ENCODE data around the gene HIVEP3.

The HIVEP3 gene

DNA sequence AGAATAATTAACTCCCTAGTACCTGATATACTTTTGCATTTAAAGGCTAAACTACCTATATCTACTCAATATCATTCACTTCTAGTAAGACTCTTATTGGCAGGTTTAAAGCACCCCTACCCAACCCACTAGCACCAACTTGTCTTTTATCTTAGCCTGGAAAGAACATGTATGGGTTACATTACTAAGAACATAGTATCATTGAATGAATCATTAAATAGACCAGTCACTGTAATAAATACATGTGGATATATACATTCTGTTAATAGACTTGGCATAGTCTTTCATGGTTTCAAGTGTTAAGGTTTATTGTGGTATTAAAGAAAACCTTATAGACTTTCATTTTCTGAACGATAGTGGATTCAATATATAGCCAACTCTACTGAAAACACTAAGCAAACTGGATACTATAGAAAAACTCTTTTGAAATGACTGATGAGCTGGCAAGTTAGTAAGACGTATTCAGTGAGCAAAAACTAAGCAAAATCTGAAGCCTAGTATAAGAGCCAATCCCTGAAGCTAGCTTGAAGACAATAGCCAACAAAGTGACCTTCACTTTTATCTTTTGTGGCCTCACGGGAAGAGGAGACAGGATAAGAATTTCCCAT is 10.3 kb downstream of the HIVEP3 start:
- no peak for DNase-seq (ENCODE audit: low spot score)
- no peak overlapping the region for H2BK15ac ChIP-seq (ENCODE audit: low read length)
- H3K9ac ChIP-seq (ENCODE audit: low read depth, low read length, poor library complexity): no peak overlapping the region
- no peaks in the 10 kb centered on the region for H3K36me3 ChIP-seq (replicated peaks in 1 of 2; ENCODE audit: control insufficient read depth in 2 of 2, insufficient read depth in 2 of 2, low read length in 2 of 2)
- no peak overlapping the region for H4K8ac ChIP-seq (ENCODE audit: low read depth, low read length)
- H3K79me1 ChIP-seq (ENCODE audit: low read depth, low read length): no peaks in the 10 kb centered on the region
- no peaks in the 10 kb centered on the region for H3K9me3 ChIP-seq (replicated peaks in 1 of 2; ENCODE audit: control insufficient read depth in 2 of 2, insufficient read depth in 1 of 2, low read depth in 1 of 2, low read length in 2 of 2)
- no peak overlapping the region for H3K4ac ChIP-seq (ENCODE audit: low read length)
- H2BK120ac ChIP-seq (ENCODE audit: low read depth, low read length): no peak overlapping the region
- H2BK5ac ChIP-seq (ENCODE audit: low read length): no peak overlapping the region
- no peak overlapping the region for H3K27ac ChIP-seq (replicated peaks; ENCODE audit: low read length)
- H2BK12ac ChIP-seq (ENCODE audit: low read length): no peak overlapping the region
- no CpG with 5 or more reads among the region's 3 CpGs for WGBS, 2 donors (ENCODE audit: extremely low coverage in 2 of 2, insufficient read length in 2 of 2, insufficient replicate concordance in 1 of 2)
- no peak overlapping the region for H3K23ac ChIP-seq (ENCODE audit: low read depth, low read length, poor library complexity)
- H3K18ac ChIP-seq (ENCODE audit: low read length): no peak overlapping the region
- H3K4me1 ChIP-seq (ENCODE audit: control insufficient read depth in 2 of 2, insufficient read depth in 1 of 2, low read depth in 1 of 2, low read length in 2 of 2): no peaks in the 10 kb centered on the region
- no peak overlapping the region for H3K4me2 ChIP-seq (ENCODE audit: insufficient read depth, low read length, poor library complexity, severe bottlenecking)
- H2AFZ ChIP-seq (ENCODE audit: low read length): no peak overlapping the region
- no peaks in the 10 kb centered on the region for H3K27me3 ChIP-seq (ENCODE audit: control insufficient read depth in 3 of 3, insufficient read depth in 3 of 3, low read depth in 1 of 3, low read length in 3 of 3)
- H4K91ac ChIP-seq (ENCODE audit: low read depth, low read length, poor library complexity): no peak overlapping the region
- H3K4me3 ChIP-seq (ENCODE audit: low read length in 2 of 2): no peak overlapping the region
- H3K14ac ChIP-seq (ENCODE audit: low read length): no peak overlapping the region
- no peak overlapping the region for H2AK5ac ChIP-seq (ENCODE audit: low read depth, low read length)

DNA sequence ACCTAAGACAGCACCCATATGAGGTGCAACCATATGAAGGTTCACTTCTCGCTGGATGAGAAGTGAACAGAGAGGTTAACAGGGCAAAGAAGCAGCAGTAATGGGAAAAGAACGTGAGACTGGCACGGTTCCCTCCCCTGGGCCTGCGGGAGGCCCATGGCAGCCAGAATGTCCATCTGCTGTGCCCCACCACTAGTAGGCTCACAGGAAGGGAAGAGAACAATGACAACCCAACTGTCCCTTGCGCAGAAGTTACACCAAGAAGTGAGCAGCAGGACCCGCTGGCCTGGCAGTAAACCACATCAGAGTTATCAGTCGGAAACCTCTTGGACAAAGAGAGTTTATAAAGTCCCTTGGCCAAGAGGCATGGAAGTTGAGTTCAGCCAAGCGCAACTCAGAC is 11.3 kb downstream of the HIVEP3 start:
- no peak for DNase-seq (ENCODE audit: low spot score)
- Histone ChIP-seq H3K9ac (ENCODE audit: low read depth, low read length, poor library complexity) (no peak overlapping the region), H2AFZ (ENCODE audit: low read length) (no peak overlapping the region), H2BK15ac (ENCODE audit: low read length) (no peak overlapping the region), H4K91ac (ENCODE audit: low read depth, low read length, poor library complexity) (no peak overlapping the region), H3K27me3 (ENCODE audit: control insufficient read depth in 3 of 3, insufficient read depth in 3 of 3, low read depth in 1 of 3, low read length in 3 of 3) (no peaks in the 10 kb centered on the region), H3K14ac (ENCODE audit: low read length) (no peak overlapping the region), H3K4me1 (ENCODE audit: control insufficient read depth in 2 of 2, insufficient read depth in 1 of 2, low read depth in 1 of 2, low read length in 2 of 2) (peaks cover 0 to 1% of the 10 kb centered on the region in 2 donors), H2BK12ac (ENCODE audit: low read length) (no peak overlapping the region), H3K18ac (ENCODE audit: low read length) (no peak overlapping the region), H2AK5ac (ENCODE audit: low read depth, low read length) (no peak overlapping the region), H3K36me3 (replicated peaks in 1 of 2; ENCODE audit: control insufficient read depth in 2 of 2, insufficient read depth in 2 of 2, low read length in 2 of 2) (no peaks in the 10 kb centered on the region), H2BK120ac (ENCODE audit: low read depth, low read length) (no peak overlapping the region), H3K4ac (ENCODE audit: low read length) (no peak overlapping the region), H3K9me3 (replicated peaks in 1 of 2; ENCODE audit: control insufficient read depth in 2 of 2, insufficient read depth in 1 of 2, low read depth in 1 of 2, low read length in 2 of 2) (no peaks in the 10 kb centered on the region), H3K4me3 (ENCODE audit: low read length in 2 of 2) (no peak overlapping the region), H3K79me1 (ENCODE audit: low read depth, low read length) (no peaks in the 10 kb centered on the region), H4K8ac (ENCODE audit: low read depth, low read length) (no peak overlapping the region), H3K4me2 (ENCODE audit: insufficient read depth, low read length, poor library complexity, severe bottlenecking) (no peak overlapping the region), H2BK5ac (ENCODE audit: low read length) (no peak overlapping the region), H3K27ac (replicated peaks; ENCODE audit: low read length) (no peak overlapping the region), H3K23ac (ENCODE audit: low read depth, low read length, poor library complexity) (no peak overlapping the region)
- WGBS, 2 donors (ENCODE audit: extremely low coverage in 2 of 2, insufficient read length in 2 of 2, insufficient replicate concordance in 1 of 2): no CpG with 5 or more reads among the region's 8 CpGs

DNA sequence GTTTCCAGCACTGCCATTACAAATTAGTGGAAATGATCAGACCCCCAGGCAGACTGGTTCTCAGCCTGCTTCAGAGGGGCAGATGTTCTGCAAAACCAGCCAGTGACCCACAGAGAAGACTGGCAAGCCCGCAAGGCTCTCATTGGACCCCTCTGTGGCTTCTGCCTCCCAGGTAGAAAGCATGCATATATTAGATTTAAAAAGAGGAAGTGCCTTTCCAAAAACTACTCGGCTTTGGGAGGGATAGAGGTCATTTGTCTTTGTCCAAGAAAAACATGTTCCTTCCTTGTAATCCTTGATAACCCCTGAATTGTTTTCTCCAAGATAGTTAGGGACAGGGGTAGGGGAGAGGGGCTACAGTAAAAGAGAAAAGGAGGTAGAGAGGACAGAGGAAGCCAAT is 11.8 kb downstream of the HIVEP3 start:
- Histone ChIP-seq H3K14ac (ENCODE audit: low read length) (no peak overlapping the region), H3K27me3 (ENCODE audit: control insufficient read depth in 3 of 3, insufficient read depth in 3 of 3, low read depth in 1 of 3, low read length in 3 of 3) (no peaks in the 10 kb centered on the region), H4K8ac (ENCODE audit: low read depth, low read length) (no peak overlapping the region), H3K79me1 (ENCODE audit: low read depth, low read length) (no peaks in the 10 kb centered on the region), H3K4ac (ENCODE audit: low read length) (no peak overlapping the region), H2BK120ac (ENCODE audit: low read depth, low read length) (no peak overlapping the region), H2BK15ac (ENCODE audit: low read length) (no peak overlapping the region), H3K36me3 (replicated peaks in 1 of 2; ENCODE audit: control insufficient read depth in 2 of 2, insufficient read depth in 2 of 2, low read length in 2 of 2) (no peaks in the 10 kb centered on the region), H3K9ac (ENCODE audit: low read depth, low read length, poor library complexity) (no peak overlapping the region), H2AFZ (ENCODE audit: low read length) (no peak overlapping the region), H3K27ac (replicated peaks; ENCODE audit: low read length) (no peak overlapping the region), H3K9me3 (replicated peaks in 1 of 2; ENCODE audit: control insufficient read depth in 2 of 2, insufficient read depth in 1 of 2, low read depth in 1 of 2, low read length in 2 of 2) (no peaks in the 10 kb centered on the region), H3K4me1 (ENCODE audit: control insufficient read depth in 2 of 2, insufficient read depth in 1 of 2, low read depth in 1 of 2, low read length in 2 of 2) (peaks cover 3 to 6% of the 10 kb centered on the region in 2 donors), H2BK5ac (ENCODE audit: low read length) (no peak overlapping the region), H3K23ac (ENCODE audit: low read depth, low read length, poor library complexity) (no peak overlapping the region), H2BK12ac (ENCODE audit: low read length) (no peak overlapping the region), H3K4me3 (ENCODE audit: low read length in 2 of 2) (no peak overlapping the region), H3K18ac (ENCODE audit: low read length) (no peak overlapping the region), H2AK5ac (ENCODE audit: low read depth, low read length) (no peak overlapping the region), H3K4me2 (ENCODE audit: insufficient read depth, low read length, poor library complexity, severe bottlenecking) (no peak overlapping the region), H4K91ac (ENCODE audit: low read depth, low read length, poor library complexity) (no peak overlapping the region)
- no CpG with 5 or more reads among the region's 2 CpGs for WGBS, 2 donors (ENCODE audit: extremely low coverage in 2 of 2, insufficient read length in 2 of 2, insufficient replicate concordance in 1 of 2)
- no peak for DNase-seq (ENCODE audit: low spot score)

DNA sequence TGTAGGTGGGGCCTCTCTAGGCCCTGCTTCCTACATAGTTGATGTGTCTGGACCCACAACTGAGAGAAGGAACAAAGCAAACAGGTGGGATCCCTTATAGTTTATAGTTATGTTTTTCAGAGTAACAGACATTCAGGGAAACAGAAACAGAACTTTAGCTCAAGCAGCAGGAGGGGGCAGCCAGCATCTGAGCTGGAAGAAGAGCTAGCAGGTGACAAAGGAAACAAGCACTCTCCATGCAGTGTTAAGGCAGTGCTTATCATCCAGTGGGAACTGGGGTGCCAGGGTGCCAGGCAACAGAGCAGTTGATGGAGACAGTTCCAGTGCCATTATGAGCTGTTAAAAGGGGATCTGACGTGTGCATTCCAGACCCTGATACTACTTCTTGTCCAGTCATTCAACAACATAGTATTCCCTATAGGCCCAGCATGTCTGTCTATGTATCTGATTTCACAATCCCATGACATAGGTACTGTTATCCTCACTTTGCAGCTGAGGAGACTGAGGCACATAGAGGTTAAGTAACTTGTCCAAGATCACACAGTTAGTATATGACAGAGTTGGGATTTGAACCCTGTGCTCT is 13.5 kb downstream of the HIVEP3 start:
- no peaks in the 10 kb centered on the region for H3K9me3 ChIP-seq (replicated peaks in 1 of 2; ENCODE audit: control insufficient read depth in 2 of 2, insufficient read depth in 1 of 2, low read depth in 1 of 2, low read length in 2 of 2)
- peaks cover 10 to 19% of the 10 kb centered on the region in 2 donors for H3K4me1 ChIP-seq (ENCODE audit: control insufficient read depth in 2 of 2, insufficient read depth in 1 of 2, low read depth in 1 of 2, low read length in 2 of 2)
- no peak overlapping the region for H2AK5ac ChIP-seq (ENCODE audit: low read depth, low read length)
- H3K14ac ChIP-seq (ENCODE audit: low read length): no peak overlapping the region
- no peak overlapping the region for H3K27ac ChIP-seq (replicated peaks; ENCODE audit: low read length)
- no peak for DNase-seq (ENCODE audit: low spot score)
- no peak overlapping the region for H4K91ac ChIP-seq (ENCODE audit: low read depth, low read length, poor library complexity)
- no peak overlapping the region for H3K4me3 ChIP-seq (ENCODE audit: low read length in 2 of 2)
- no peaks in the 10 kb centered on the region for H3K36me3 ChIP-seq (replicated peaks in 1 of 2; ENCODE audit: control insufficient read depth in 2 of 2, insufficient read depth in 2 of 2, low read length in 2 of 2)
- no peak overlapping the region for H4K8ac ChIP-seq (ENCODE audit: low read depth, low read length)
- H3K79me1 ChIP-seq (ENCODE audit: low read depth, low read length): no peaks in the 10 kb centered on the region
- H3K18ac ChIP-seq (ENCODE audit: low read length): no peak overlapping the region
- H3K23ac ChIP-seq (ENCODE audit: low read depth, low read length, poor library complexity): no peak overlapping the region
- H3K9ac ChIP-seq (ENCODE audit: low read depth, low read length, poor library complexity): no peak overlapping the region
- H3K4ac ChIP-seq (ENCODE audit: low read length): no peak overlapping the region
- no peak overlapping the region for H2BK120ac ChIP-seq (ENCODE audit: low read depth, low read length)
- no peak overlapping the region for H2BK15ac ChIP-seq (ENCODE audit: low read length)
- H2BK5ac ChIP-seq (ENCODE audit: low read length): no peak overlapping the region
- H2BK12ac ChIP-seq (ENCODE audit: low read length): no peak overlapping the region
- no peak overlapping the region for H3K4me2 ChIP-seq (ENCODE audit: insufficient read depth, low read length, poor library complexity, severe bottlenecking)
- H2AFZ ChIP-seq (ENCODE audit: low read length): no peak overlapping the region
- no CpG with 5 or more reads among the region's 1 CpG for WGBS, 2 donors (ENCODE audit: extremely low coverage in 2 of 2, insufficient read length in 2 of 2, insufficient replicate concordance in 1 of 2)
- H3K27me3 ChIP-seq (ENCODE audit: control insufficient read depth in 3 of 3, insufficient read depth in 3 of 3, low read depth in 1 of 3, low read length in 3 of 3): no peaks in the 10 kb centered on the region
